GM19452 (cell line): ENCODE measurements around the gene TSPAN17.
"Not testable (repeated sequence)": the region's sequence is repeated elsewhere in the genome, so short reads cannot be mapped to it uniquely, and the experiment has no call there.

ENCODE experiments used
- ATAC-seq: cut with Tn5 transposase; IDR thresholded peaks from one replicate; pipeline ENCODE4 v1.9.1; 2021; ENCODE audit not compliant: unreplicated experiment

The TSPAN17 gene, protein sequence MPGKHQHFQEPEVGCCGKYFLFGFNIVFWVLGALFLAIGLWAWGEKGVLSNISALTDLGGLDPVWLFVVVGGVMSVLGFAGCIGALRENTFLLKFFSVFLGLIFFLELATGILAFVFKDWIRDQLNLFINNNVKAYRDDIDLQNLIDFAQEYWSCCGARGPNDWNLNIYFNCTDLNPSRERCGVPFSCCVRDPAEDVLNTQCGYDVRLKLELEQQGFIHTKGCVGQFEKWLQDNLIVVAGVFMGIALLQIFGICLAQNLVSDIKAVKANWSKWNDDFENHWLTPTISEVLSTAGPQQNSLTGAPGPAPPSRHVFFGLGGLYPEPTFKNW

DNA sequence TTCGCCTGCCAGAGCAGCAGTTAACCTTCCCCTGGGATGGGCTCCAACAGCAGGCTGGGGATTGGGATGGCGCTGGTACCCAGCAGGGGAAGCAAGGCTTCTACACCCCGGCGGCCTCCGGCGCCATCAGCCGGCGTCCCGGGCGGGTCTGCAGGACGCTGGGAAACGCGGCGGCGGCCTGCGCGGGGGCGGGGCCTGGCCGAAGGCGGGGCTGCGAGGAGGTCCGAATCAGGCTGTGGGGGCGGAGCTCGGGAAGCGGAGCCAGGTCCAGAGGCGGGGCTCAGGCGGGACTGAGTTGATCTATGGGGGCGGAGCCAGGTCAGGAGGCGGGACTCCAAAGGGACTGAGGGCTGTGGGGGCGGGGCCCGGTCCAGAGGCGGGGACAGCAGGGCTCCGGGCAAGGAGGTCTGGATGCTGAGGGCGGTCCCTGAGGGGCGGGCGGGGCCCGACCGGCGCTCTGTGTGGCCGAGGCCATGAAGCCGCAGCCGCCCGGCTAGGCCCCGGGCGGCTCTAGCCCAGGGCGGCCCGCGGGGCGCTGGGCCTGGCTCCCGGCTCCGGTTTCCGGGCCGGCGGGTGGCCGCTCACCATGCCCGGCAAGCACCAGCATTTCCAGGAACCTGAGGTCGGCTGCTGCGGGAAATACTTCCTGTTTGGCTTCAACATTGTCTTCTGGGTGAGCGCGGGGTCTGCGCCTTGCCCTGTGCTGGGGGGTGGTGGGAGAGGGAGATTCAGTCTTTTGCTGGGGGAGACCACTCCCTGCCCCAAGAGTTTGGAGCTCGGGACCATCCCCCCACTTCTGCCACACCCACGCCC, at the start of gene TSPAN17:
Gene TSPAN17 (plus strand): TSS at position 455 of the 813 bp plus-strand sequence. CDS start 132 bp downstream, at position 587.
- peak; percentile 96 for ATAC-seq

DNA sequence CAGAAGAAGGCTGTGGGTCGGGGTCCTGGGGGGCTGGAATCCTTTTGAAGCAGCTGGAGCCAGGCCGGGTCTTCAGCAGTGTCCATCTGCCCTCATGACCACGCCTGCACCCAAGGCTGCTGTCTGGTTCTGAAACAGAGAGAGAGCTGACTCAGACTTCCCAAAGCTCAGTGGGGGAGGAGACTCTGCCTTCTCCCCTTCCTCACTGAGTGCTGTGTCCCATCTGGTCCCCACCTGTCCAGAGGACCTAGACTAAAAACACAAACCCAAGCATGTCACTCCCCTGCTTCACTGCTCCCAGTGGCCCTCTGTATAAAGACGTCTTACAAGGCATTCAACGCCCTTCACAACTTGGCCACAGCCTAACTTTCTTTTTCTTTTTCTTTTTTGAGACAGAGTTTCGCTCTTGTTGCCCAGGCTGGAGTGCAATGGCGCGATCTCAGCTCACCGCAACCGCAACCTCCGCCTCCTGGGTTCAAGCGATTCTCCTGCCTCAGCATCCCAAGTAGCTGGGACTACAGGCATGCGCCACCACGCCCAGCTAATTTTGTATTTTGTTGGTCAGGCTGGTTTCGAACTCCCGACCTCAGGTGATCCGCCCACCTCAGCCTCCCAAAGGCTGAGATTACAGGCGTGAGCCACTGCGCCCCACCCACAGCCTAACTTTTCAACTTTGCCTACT, 47.4 kb upstream of the TSPAN17 start:
- not testable (repeated sequence) for ATAC-seq

DNA sequence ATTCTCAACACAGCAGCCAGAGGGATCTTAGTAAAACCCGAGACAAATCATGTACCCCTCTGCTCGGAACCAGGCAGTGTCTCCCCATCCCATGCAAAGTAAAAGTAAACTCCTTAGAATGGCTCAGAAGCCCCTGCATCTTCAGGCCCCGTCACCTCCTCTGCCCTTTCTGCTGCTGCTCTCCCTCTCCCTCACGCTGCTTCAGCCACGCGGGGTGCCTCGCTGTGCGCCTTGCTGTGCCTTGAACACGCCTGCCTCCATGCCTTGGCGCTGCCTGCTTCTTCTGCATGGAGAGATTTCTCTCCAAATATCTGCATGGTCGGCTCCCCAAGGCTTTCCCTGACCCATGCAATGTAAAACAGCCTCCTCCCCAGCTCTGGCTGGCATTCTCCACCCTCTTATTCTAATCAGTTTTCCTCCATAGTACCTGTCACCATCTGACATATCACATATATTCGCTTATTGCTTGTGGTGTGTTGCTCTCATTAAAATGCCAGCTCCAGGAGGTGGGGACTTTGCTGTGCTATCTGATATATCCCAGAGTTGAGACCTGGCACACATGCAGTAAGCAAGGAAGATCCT, 45.3 kb upstream of the TSPAN17 start:
- no peak for ATAC-seq

DNA sequence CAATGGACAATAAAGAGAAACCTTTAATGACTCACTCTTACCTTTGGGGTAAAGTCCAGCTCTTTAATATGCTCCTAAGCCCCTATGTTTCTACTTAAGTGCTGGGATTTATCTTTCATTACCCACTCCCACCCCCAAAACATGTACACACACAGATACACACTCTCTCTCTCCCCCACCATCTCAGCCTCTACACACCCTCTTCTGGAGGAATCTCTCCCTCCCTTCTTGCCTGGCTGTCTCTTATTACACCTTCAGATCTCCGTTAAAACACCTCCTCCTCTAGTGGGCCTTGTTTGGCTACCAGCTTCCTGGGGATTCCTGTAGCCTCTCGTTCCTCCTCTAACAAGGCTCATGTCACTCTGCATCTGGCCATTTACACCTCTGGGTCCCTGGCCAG, 44.2 kb upstream of the TSPAN17 start:
- no peak for ATAC-seq

DNA sequence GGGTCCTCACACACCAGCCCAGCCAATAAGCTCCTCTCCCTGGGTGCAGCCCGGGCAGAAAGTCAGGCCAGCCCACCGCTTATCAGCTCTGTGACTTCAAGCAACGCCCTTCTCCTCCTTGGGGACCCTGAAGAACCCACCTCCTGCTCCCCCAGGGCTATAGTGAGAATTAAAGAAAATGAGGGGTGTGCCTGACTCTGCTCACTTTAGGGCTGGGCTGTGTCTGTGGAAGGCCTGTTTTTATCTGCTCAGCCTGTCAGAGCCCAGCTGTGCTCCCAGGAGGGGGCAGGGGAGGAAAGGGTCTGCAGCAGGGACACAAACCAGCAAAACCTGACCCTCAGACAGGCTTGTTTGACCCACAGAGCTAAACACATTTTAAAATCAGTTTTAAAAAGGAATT, 41.3 kb upstream of the TSPAN17 start:
- ATAC-seq: no peak

DNA sequence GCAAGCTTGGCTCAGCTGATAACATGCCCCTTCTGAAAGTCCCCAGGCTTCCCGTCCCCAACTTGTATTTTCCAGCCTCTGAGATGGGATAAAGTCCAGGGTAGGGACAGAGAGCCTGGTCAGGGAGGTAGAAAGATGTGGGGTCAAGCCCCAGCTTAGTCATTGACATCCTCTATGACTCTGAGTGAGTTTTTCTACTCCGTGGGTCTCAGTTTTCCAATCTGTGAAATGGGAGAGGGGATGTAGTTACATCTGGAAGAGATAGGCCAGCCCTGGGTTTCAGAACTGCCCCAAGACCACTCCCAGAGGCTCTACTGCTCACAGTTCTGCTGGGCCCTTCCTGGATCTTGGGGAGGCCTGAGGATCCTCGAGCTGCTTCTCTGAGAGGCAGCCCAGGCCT, 40.4 kb upstream of the TSPAN17 start:
- ATAC-seq: no peak

DNA sequence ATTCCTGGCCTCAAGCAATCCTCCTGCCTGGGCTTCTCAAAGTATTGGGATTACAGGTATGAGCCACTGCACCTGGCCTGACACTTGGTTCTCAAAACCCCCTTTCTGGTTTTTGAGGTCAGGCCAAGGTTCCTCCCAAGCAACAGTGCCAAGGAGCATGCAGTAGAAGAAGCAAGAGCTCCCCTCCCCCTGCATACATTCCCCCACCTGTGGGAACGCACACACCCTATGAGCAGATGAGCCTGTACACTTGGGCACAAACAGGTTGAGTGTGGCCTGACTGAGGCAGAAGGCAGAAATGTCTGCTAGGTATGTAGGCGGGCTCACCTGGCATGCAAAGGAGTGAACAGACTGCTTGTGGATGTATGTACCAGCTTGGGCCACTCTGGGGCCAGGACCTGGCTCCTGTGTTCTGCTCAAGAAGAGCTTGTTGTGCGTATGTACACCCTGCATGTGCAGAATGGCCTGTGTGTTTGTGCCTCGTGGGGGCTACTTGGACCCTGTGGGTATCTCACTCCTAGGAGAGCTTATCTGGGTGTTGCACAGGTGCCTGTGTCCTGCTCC, 39.1 kb upstream of the TSPAN17 start:
- no peak for ATAC-seq

DNA sequence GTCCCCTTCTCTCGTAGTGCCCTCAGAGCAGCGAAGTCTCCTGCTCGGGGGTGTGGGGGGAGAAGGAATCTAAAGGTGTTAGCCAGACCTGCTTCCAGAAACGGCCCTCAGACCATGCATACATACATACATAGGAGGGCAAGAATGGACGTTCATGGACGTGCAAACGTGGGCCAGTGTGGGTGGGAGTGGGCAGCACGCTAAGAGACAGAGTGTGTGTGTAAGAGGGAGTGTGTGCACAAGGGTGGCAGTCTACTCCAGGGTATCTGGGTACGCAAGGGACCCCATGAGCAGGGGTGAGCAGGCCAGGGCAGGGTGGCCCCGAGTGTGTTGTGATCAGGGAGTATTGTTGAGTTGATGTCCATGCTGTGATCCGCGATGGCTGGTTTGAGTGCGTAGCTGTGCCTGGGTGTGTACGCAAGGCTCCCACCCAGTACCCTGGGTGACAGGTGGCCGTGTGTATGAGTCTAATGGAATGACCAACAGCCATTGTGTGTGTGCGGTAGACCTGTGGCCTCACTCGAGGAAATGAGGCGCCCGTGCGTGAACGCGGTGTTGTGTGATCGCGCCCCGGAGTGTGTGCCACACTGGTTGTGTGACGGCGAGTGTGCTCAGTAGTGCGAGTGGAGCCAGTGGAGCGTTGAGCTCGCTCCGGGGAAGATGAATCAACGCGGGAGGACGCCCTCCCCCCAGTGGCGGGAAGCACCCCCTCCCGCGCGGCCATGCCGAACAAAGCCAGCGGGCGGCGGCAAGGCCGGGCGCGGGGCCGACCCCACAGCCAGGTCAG, 38.2 kb upstream of the TSPAN17 start:
- ATAC-seq: peak; percentile 33

DNA sequence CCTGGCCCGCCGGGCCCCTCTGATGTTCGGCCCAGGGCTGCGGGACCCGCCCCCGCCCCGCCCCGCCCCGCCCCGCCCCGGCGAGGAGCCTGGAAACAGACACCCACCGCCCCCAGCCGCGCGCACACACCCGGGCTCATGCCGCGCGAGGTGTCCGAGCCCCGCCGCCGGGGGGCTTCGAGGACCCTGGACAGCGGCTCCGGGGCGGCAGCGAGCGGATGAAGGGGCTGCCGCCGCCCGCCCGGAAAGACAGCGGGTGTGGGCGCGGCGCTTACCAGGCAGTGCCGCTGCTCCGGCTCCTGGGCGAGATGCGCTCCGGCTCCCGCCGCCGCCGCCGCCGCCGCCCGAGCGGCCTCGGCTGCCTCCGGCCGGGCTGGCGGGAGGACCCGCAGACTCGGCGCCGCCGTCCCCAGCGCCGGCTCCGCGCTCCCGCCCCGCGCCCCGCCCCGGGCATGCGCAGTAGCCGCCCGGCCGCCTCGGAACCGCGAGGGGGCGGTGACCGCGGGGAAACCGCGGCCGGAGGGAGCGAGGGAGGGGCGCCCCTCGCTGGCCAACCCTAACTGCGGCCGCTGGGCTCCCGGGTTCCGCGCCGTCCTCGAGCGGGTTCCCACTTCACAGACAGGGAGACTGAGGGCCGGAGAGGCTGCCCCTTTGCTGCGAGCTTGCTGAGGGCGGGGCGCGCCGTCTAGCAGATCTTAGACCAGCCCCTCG, 37.4 kb upstream of the TSPAN17 start, which contains the start of gene GPRIN1:
Gene GPRIN1 (minus strand): TSS at position 433 of the 711 bp plus-strand sequence. CDS start 10,322 bp downstream, outside the sequence.
- ATAC-seq: peak; percentile 62

DNA sequence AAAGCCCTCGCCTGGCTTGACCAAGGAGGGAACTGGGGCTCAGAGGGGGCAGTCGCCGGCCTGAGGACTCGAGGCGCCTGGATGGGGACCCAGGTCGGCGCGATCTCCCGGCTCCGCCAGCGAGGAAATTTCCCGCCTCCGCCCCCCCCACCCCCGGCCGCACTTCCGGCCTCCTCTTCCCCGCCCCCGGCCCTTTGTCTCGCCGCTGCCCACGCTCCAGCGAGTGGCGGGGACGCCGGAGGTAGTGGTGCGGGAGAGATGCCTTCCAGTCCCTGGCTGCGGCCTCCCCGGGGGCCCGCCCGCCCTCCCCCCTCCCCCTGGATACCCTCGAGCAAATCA, 36.9 kb upstream of the TSPAN17 start:
- no peak for ATAC-seq

DNA sequence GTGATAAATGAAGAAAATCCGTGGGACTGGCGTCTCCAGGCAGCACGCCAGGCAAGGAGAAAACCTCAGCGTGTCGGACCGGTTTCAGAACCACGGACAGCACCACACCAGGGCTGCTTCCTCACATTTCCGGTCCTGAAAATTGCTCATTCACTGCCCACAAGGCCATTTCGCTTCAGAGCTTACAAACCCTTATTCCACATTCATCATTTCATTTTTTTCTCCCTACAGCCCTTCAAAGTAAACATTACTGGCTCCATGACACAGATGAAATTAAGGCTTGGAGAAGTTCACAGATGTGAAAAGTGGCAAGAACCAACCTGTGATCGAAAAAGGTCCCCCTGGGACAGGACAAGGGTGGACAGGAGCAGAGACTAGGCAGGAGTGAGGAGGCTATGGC, 35.8 kb upstream of the TSPAN17 start:
- ATAC-seq: no peak

DNA sequence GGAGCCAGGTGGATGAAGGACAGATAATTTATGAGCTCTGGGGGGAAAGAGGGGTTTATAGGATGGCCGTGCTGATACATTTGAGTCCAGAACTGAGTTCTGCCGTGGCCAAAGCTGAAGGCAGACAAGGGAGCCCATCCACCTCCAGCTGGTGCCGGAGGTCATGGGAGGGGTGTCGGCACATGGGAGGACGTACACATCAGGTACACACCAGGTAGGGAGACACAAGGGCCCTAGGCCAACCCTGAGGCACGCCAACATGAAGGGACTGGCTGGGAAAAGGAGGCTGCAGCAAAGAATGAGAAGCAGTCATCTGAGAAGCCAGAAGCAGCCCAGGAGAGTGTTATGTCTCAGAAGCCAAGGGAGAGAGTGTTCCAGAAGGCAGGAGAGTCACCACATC, 35.3 kb upstream of the TSPAN17 start:
- no peak for ATAC-seq

DNA sequence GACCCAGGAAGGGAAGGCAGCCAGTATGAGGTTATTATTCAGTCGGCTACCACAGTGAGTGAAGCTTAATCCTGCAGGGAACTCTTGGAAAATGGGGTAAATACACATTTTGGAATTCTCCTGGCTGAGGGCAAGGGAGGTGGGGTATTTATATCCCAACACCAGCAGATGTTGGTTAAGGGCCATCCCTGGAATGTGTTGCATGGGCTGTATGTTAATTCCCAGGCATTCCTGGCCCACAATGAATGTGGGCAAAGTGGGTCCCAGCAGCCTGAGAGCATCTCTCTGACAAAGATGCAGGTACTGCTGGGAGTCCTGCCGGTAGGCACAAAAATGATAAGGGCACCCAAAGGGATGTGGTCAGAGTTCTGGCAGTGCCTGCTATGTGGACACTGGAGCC, 34.4 kb upstream of the TSPAN17 start:
- no peak for ATAC-seq

DNA sequence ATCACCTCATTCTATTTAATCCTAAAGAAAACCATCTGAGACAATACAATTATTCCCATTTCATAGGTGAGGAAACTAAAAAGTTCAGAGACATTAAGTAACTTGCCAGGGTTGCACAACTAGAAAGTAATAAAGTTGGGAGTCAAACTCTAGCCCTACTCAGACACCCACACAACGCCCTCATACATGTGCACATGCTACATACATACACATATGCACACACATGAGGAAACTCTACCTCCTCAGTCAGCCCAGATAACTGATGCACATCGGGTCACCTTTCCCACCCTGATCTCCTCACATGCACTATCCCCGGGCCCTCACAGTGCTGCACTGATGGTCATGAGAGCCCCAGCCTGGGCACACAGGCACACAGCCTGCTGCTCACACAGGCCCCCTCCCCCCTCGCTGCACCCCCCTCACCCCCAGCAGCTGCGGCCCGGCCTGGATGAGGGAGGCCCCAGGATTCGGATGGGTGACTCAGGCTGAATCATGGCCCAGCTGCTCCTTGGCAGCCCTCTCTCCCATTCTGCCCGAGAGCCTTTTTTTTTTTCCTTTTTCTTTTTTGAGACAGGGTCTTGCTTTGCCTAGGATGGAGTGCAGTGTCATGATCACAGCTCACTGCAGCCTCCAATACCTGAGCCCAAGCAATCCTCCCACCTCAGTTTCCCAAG, 32.3 kb upstream of the TSPAN17 start:
- ATAC-seq: no peak

DNA sequence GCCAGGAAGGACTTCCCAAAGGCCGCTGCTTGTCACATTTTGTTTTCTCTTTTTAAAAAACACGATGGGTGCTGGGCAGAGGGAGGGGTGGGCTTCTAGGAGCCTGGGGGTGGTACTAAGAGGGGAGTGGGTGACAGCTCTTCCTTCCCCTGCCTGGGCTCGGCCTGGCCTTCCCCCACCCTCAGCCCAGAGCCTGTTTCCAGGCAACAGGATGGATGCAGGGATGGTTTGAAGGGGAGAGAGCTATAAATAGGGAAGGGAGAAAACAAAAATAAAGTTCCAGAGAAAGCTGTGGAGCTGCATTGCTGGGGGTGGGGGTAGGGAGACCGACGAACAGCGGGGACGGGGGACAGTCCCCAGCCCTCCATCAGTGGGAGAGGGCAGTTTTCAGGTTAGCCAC, 30.8 kb upstream of the TSPAN17 start:
- no peak for ATAC-seq

DNA sequence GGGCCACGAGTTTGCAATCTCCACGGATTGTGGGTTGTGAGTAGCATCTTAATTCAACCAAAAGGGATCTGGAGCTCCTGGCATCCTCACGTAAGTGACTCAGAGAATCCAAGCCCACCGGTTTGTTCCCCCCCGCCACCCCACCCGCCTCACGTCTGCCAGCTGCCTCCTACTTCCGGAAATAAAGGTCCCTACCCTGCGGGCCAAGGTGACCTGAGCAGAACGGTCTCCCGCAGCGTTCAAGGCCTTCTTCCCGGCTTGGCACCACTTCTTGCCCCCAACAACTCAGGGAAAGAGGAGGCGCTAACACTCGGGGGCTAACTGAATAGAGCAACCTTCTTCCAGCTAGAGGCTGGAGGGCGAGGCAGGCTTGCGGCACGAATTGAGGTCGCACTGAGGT, 28.5 kb upstream of the TSPAN17 start:
- ATAC-seq: no peak

DNA sequence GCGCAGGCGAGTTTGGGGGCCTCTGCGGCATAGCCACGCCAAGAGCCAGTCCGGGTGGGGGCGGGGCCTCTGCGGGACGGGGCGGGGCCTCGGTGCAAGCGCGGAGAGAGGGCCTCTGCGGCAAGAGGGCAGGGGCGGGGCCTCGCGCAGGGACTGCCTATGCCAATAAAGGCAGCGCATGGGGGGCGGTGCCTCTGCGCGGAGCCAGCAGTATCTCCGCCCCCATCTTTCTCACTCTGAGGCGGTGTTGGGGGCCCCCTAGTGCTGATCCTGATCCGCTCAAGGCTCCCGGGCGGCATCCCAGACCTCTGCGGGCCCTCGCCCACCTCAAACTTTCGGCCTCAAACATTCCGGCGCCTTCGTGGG, 28.1 kb upstream of the TSPAN17 start:
- peak; percentile 67 for ATAC-seq

DNA sequence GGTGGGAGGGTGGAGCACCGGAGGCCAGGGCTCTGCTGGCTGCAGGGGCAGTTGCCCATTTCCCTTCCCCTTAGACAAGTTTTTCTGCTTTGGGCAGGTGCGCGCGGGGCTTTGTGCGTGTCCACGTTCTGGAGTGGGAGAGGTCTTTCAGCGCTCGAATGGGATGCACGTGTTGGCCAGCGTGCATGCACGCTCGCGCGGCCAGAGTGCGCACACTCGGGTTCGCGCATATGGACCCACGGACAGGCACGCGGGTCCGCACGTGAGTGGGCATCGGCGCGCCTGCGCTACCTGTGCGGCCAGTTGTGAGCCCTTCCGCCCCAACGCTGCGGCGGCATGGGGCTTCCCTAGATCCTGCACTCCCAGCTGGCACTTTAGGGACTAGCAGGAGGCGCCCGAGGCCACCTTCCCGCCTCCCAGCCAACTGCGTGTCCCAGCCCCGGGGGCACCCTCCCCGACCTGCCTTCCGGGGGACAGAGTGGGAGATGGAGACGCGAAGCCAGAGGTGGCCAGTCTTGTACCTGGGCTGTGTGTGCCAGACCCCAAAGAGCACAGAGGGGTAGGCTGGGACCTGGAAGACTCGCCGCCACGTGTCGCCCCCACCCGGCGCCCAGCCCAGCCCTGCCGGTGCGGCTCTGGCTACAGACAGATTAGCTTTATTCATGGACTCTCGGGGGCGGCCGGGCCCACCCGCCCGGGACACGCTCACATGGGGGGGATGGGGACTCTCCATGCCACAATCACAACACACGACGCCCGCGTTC, 27.5 kb upstream of the TSPAN17 start:
- no peak for ATAC-seq
